GM23338 (cell line): ENCODE data around the gene NME4. TPM values are rescaled to one million over a fixed set of nuclear protein-coding genes. Genes with fewer than 3 reads are reported as not detected.

Experiments
- ATAC-seq: fragments of 200-7000 bp; cut with Tn5 transposase; 3 replicates; pipeline ENCODE4 v1.9.1; 2020
- DNase-seq: peaks from one replicate; pipeline ENCODE4 v3.0.0-alpha.2; 2015; ENCODE audit warnings: low spot score
- H2AFZ ChIP-seq: fragments of 200-600 bp; sonication (generic); 2 replicates; pipeline ENCODE4 v1.8.0; 2016; ENCODE audit warnings: antibody characterized with exemption, mild to moderate bottlenecking, moderate library complexity
- H3F3A ChIP-seq: fragments of 200-600 bp; sonication (generic); replicated peaks from 2 replicates; pipeline ENCODE4 v1.8.0; 2017; ENCODE audit warnings: antibody characterized with exemption, mixed run types, low read depth
- H3K27ac ChIP-seq: fragments of 200-600 bp; sonication (generic); 2 replicates; pipeline ENCODE4 v1.6.1; 2016; ENCODE audit warnings: low read depth
- H3K27me3 ChIP-seq: fragments of 200-600 bp; sonication (generic); 2 replicates; pipeline ENCODE4 v1.8.0; 2016; ENCODE audit warnings: mild to moderate bottlenecking, mixed run types, moderate library complexity; ENCODE audit not compliant: insufficient read depth
- H3K36me3 ChIP-seq: fragments of 200-600 bp; sonication (generic); 2 replicates; pipeline ENCODE4 v1.8.0; 2016; ENCODE audit warnings: mild to moderate bottlenecking; ENCODE audit not compliant: insufficient read depth
- H3K4me1 ChIP-seq: fragments of 200-600 bp; sonication (generic); 2 replicates; pipeline ENCODE4 v1.8.0; 2016; ENCODE audit warnings: mild to moderate bottlenecking, moderate library complexity; ENCODE audit not compliant: insufficient read depth
- H3K4me2 ChIP-seq: fragments of 200-600 bp; sonication (generic); 2 replicates; pipeline ENCODE4 v1.7.1; 2017; ENCODE audit warnings: mixed run types
- H3K4me3 ChIP-seq: fragments of 200-600 bp; sonication (generic); 2 replicates; pipeline ENCODE4 v1.6.1; 2016; ENCODE audit warnings: mixed run types
- H3K79me2 ChIP-seq: fragments of 200-600 bp; sonication (generic); replicated peaks from 2 replicates; pipeline ENCODE4 v1.8.0; 2017; ENCODE audit warnings: mild to moderate bottlenecking; ENCODE audit not compliant: insufficient read depth
- H3K9me2 ChIP-seq: fragments of 200-600 bp; sonication (generic); 2 replicates; pipeline ENCODE4 v1.8.0; 2017; ENCODE audit not compliant: insufficient read depth
- H4K20me1 ChIP-seq: fragments of 200-600 bp; sonication (generic); replicated peaks from 2 replicates; pipeline ENCODE4 v1.8.0; 2017; ENCODE audit warnings: mild to moderate bottlenecking; ENCODE audit not compliant: insufficient read depth
- H3K27ac Mint-ChIP-seq: 2 replicates; pipeline ENCODE4 v1.8.0; 2020; ENCODE audit warnings: inconsistent platforms, mild to moderate bottlenecking, moderate library complexity, mixed read lengths
- H3K27me3 Mint-ChIP-seq: 3 replicates; pipeline ENCODE4 v1.8.0; 2022; ENCODE audit warnings: low read depth, mild to moderate bottlenecking, moderate library complexity, mixed read lengths, inconsistent platforms; ENCODE audit not compliant: insufficient read depth, poor library complexity
- H3K36me3 Mint-ChIP-seq: 3 replicates; pipeline ENCODE4 v1.8.0; 2021; ENCODE audit warnings: low read depth, mild to moderate bottlenecking, inconsistent platforms, moderate library complexity, mixed read lengths
- H3K4me1 Mint-ChIP-seq: 3 replicates; pipeline ENCODE4 v1.8.0; 2020; ENCODE audit warnings: mild to moderate bottlenecking, inconsistent platforms, mixed read lengths
- H3K4me3 Mint-ChIP-seq: 3 replicates; pipeline ENCODE4 v1.8.0; 2021; ENCODE audit warnings: moderate library complexity, mild to moderate bottlenecking, inconsistent platforms, mixed read lengths
- H3K9me3 Mint-ChIP-seq: 3 replicates; pipeline ENCODE4 v1.8.0; 2020; ENCODE audit warnings: moderate library complexity, mild to moderate bottlenecking, inconsistent platforms, mixed read lengths
- CTCF ChIP-seq, 2 experiments: fragments of 200-600 bp in 1 of 2; sonication (generic) in 1 of 2; conservative IDR thresholded peaks; 2 replicates each; pipeline versions ENCODE4 v1.5.1 to v1.6.1; 2016 to 2017; ENCODE audit warnings: antibody characterized with exemption in 2 of 2, low read depth in 2 of 2, mild to moderate bottlenecking in 2 of 2, moderate library complexity in 1 of 2
- ETS1 ChIP-seq: IDR thresholded peaks from 2 replicates; pipeline ENCODE4 v1.6.1; 2016; ENCODE audit warnings: antibody characterized with exemption
- EZH2 ChIP-seq: fragments of 200-600 bp; sonication (generic); IDR thresholded peaks from one replicate; pipeline ENCODE4 v1.8.0; 2017; ENCODE audit warnings: antibody characterized with exemption, mild to moderate bottlenecking, low read depth; ENCODE audit not compliant: unreplicated experiment
- JUNB ChIP-seq: IDR thresholded peaks from one replicate; pipeline ENCODE4 v1.6.1; 2016; ENCODE audit warnings: antibody characterized with exemption; ENCODE audit not compliant: unreplicated experiment
- POLR2AphosphoS5 ChIP-seq: IDR thresholded peaks from 2 replicates; pipeline ENCODE4 v1.6.1; 2016; ENCODE audit warnings: antibody characterized with exemption, low read depth
- REST ChIP-seq: IDR thresholded peaks from one replicate; pipeline ENCODE4 v1.6.1; 2018; ENCODE audit warnings: antibody characterized with exemption; ENCODE audit not compliant: unreplicated experiment
- ZNF114 ChIP-seq: fragments of 250-450 bp; sonication (Bioruptor Pico); IDR thresholded peaks from 2 replicates; pipeline ENCODE4 v1.5.0; 2020; ENCODE audit warnings: mild to moderate bottlenecking, moderate library complexity
- ZNF331 ChIP-seq: fragments of 250-450 bp; sonication (Bioruptor Pico); IDR thresholded peaks from 2 replicates; pipeline ENCODE4 v1.5.0; 2020; ENCODE audit warnings: low read depth, mild to moderate bottlenecking, moderate library complexity
- polyA plus RNA-seq: library from polyadenylated mRNA; unstranded; fragments of >200 nt; fragmentation: Nextera tagmentation; extraction: Ambion mirVana; gene quantifications from 2 replicates; pipeline ENCODE4 v1.2.1, GENCODE V29; 2016
- total RNA-seq: library from RNA; depleted of rRNA; stranded (reverse); fragments of >200 nt; shearing (Covaris generic); gene quantifications from 2 replicates; pipeline ENCODE4 v1.2.3, GENCODE V29; 2014

NME4 gene
- total and polyA plus RNA-seq, 2 experiments from 2014 or later, result 249 to 511 TPM

- Mint-ChIP-seq H3K4me1 (no peaks in the 10 kb centered on the region), H3K27ac (no peak overlapping the region), H3K27me3 (peaks cover 22% of the 10 kb centered on the region), H3K36me3 (no peaks in the 10 kb centered on the region), H3K4me3 (no peak overlapping the region; the same call in 2 of the 3 replicates), H3K9me3 (no peaks in the 10 kb centered on the region)
- H3K4me2 ChIP-seq, result no peak overlapping the region
- ATAC-seq, result no peak
- DNase-seq, result no peak
- no peaks in the 10 kb centered on the region for H3K4me1 ChIP-seq
- H4K20me1 ChIP-seq, result no peaks in the 10 kb centered on the region
- H3F3A ChIP-seq, result 0 out of 2 replicates have a peak, but pooled peaks cover 5% of the 10 kb centered on the region
- H3K27me3 ChIP-seq, result no peaks in the 10 kb centered on the region
- H3K4me3 ChIP-seq, result no peak overlapping the region
- H3K27ac ChIP-seq, result no peak overlapping the region
- H3K9me2 ChIP-seq, result no peaks in the 10 kb centered on the region
- TF ChIP-seq ZNF331 (CRISPR knock-in tag) (no peak), ZNF114 (CRISPR knock-in tag) (no peak), JUNB (no peak), REST (no peak), ETS1 (no peak), POLR2AphosphoS5 (no peak), CTCF (conservative IDR thresholded peaks at IDR 0.05; ENCODE audit: low read depth in 2 of 2) (no peak), EZH2 (no peak)
- H3K79me2 ChIP-seq, result no peaks in the 10 kb centered on the region
- no peaks in the 10 kb centered on the region for H3K36me3 ChIP-seq
- 0 out of 2 replicates have a peak overlapping the region, but pooled peaks have one; percentile 63 for H2AFZ ChIP-seq
Measured at GRCh38 chr16:360698-361336, 36.2 kb upstream of the NME4 start.
